Endodermal cell (in vitro differentiated cells): Measurements from ENCODE around the gene LARGE1. TPM values are rescaled to one million over a fixed set of nuclear protein-coding genes. Genes with fewer than 3 reads are reported as not detected.

Source experiments
- DNase-seq: peaks from one replicate; pipeline ENCODE4 v3.0.0-alpha.2; 2017
- H3K27ac ChIP-seq: 2 replicates; pipeline ENCODE4 v1.5.1; 2013; ENCODE audit warnings: mild to moderate bottlenecking, low read depth, low read length, moderate library complexity
- H3K27me3 ChIP-seq: 2 replicates; pipeline ENCODE4 v1.6.1; 2013; ENCODE audit warnings: mild to moderate bottlenecking, low read length, moderate library complexity; ENCODE audit not compliant: insufficient read depth, control insufficient read depth, poor library complexity, severe bottlenecking
- H3K36me3 ChIP-seq: 2 replicates; pipeline ENCODE4 v1.7.0; 2013; ENCODE audit warnings: mild to moderate bottlenecking, low read length, moderate library complexity; ENCODE audit not compliant: control insufficient read depth, insufficient read depth
- H3K4me1 ChIP-seq: one replicate; pipeline ENCODE4 v1.7.0; 2013; ENCODE audit warnings: low read length; ENCODE audit not compliant: control insufficient read depth, insufficient read depth
- H3K4me3 ChIP-seq: 2 replicates; pipeline ENCODE4 v1.5.1; 2013; ENCODE audit warnings: mild to moderate bottlenecking, low read length, moderate library complexity
- H3K9ac ChIP-seq: 2 replicates; pipeline ENCODE4 v1.6.1; 2013; ENCODE audit warnings: mild to moderate bottlenecking, low read length, moderate library complexity; ENCODE audit not compliant: poor library complexity, severe bottlenecking; ENCODE audit errors: extremely low read depth
- H3K9me3 ChIP-seq: 2 replicates; pipeline ENCODE4 v1.6.1; 2013; ENCODE audit warnings: mild to moderate bottlenecking, low read length, moderate library complexity; ENCODE audit not compliant: control insufficient read depth
- H3K27ac Mint-ChIP-seq: 2 replicates; pipeline ENCODE4 v1.8.0; 2020; ENCODE audit warnings: mixed read lengths
- H3K27me3 Mint-ChIP-seq: 2 replicates; pipeline ENCODE4 v1.8.0; 2021; ENCODE audit warnings: mild to moderate bottlenecking, mixed read lengths; ENCODE audit not compliant: insufficient read depth
- H3K36me3 Mint-ChIP-seq: 2 replicates; pipeline ENCODE4 v1.8.0; 2020; ENCODE audit warnings: low read depth, mixed read lengths
- H3K4me1 Mint-ChIP-seq: 2 replicates; pipeline ENCODE4 v1.8.0; 2020; ENCODE audit warnings: mixed read lengths
- H3K4me3 Mint-ChIP-seq: 2 replicates; pipeline ENCODE4 v1.8.0; 2020; ENCODE audit warnings: mild to moderate bottlenecking, moderate library complexity, mixed read lengths
- H3K9me3 Mint-ChIP-seq: 2 replicates; pipeline ENCODE4 v1.8.0; 2020; ENCODE audit warnings: mild to moderate bottlenecking, mixed read lengths
- CTCF ChIP-seq: fragments of 200-600 bp; sonication (generic); conservative IDR thresholded peaks from 2 replicates; pipeline ENCODE4 v1.5.0; 2021; ENCODE audit warnings: antibody characterized with exemption, mild to moderate bottlenecking
- WGBS, 2 experiments: methylation state at CpG; one replicate each; pipeline versions ENCODE4 v1.1.5 to v1.1.7; 2013; ENCODE audit warnings: missing lambda C conversion rate in 2 of 2, mixed read lengths in 1 of 2; ENCODE audit not compliant: insufficient coverage in 1 of 2, insufficient read length in 1 of 2; 5-methylcytosine and 5-hydroxymethylcytosine counted together
- total RNA-seq, 2 donors: library from RNA; stranded (reverse); fragmentation: NEBNext Ultra II Directional in 1 of 2; extraction: Animal tissue kit (Norgen Biotek cat#: 25700) in 1 of 2; gene quantifications; 2 replicates in 1 of 2; 3 replicates in 1 of 2; pipeline ENCODE4 v1.2.1, GENCODE V29; 2021

The LARGE1 gene
- total RNA-seq, 2 donors from 2014 or later: 17.5 to 24.3 TPM

- Histone ChIP-seq H3K27ac (no peak overlapping the region), H3K36me3 (no peaks in the 10 kb centered on the region), H3K27me3 (no peaks in the 10 kb centered on the region), H3K9me3 (no peaks in the 10 kb centered on the region), H3K4me1 (no peaks in the 10 kb centered on the region), H3K9ac (no peak overlapping the region), H3K4me3 (no peak overlapping the region)
- Mint-ChIP-seq H3K27me3 (no peaks in the 10 kb centered on the region), H3K27ac (no peak overlapping the region), H3K9me3 (no peaks in the 10 kb centered on the region), H3K36me3 (no peaks in the 10 kb centered on the region), H3K4me1 (peaks cover 9% of the 10 kb centered on the region), H3K4me3 (no peak overlapping the region)
- no peak for TF ChIP-seq CTCF
- no peak for DNase-seq
- WGBS, 2 experiments: 91 to 100% methylated on average over 1 to 4 of the region's 4 CpGs
Measured at GRCh38 chr22:33771136-33771535, 149.1 kb downstream of the LARGE1 start.

GRCh38 chr22:33770723-33771122 is 149.6 kb downstream of the LARGE1 start:
- no peak overlapping the region for H3K4me3 ChIP-seq
- H3K27me3 ChIP-seq: no peaks in the 10 kb centered on the region
- Mint-ChIP-seq H3K27me3 (no peaks in the 10 kb centered on the region), H3K4me1 (peaks cover 9% of the 10 kb centered on the region), H3K27ac (no peak overlapping the region), H3K4me3 (no peak overlapping the region), H3K9me3 (no peaks in the 10 kb centered on the region), H3K36me3 (no peaks in the 10 kb centered on the region)
- H3K36me3 ChIP-seq: no peaks in the 10 kb centered on the region
- no peak overlapping the region for H3K9ac ChIP-seq
- no peaks in the 10 kb centered on the region for H3K4me1 ChIP-seq
- 92 to 93% methylated on average over 3 of the region's 3 CpGs for WGBS, 2 experiments
- H3K27ac ChIP-seq: no peak overlapping the region
- no peaks in the 10 kb centered on the region for H3K9me3 ChIP-seq
- no peak for TF ChIP-seq CTCF
- no peak for DNase-seq

- no peaks in the 10 kb centered on the region for H3K36me3 ChIP-seq
- 96 to 98% methylated on average over 5 to 7 of the region's 7 CpGs for WGBS, 2 experiments
- H3K4me1 Mint-ChIP-seq: peaks cover 9% of the 10 kb centered on the region
Measured at GRCh38 chr22:33766091-33766490, 154.2 kb downstream of the LARGE1 start.

More at GRCh38 chr22:33766091-33766490, 154.2 kb downstream of the LARGE1 start:
- Histone ChIP-seq H3K4me3 (no peak overlapping the region), H3K9ac (no peak overlapping the region), H3K9me3 (no peaks in the 10 kb centered on the region), H3K4me1 (no peaks in the 10 kb centered on the region), H3K27ac (no peak overlapping the region), H3K27me3 (no peaks in the 10 kb centered on the region)
- Mint-ChIP-seq H3K27ac (no peak overlapping the region), H3K4me3 (no peak overlapping the region), H3K9me3 (no peaks in the 10 kb centered on the region), H3K36me3 (no peaks in the 10 kb centered on the region), H3K27me3 (peaks cover 1% of the 10 kb centered on the region)
- DNase-seq: no peak
- no peak for TF ChIP-seq CTCF
